Measurements from ENCODE around the gene VBP1.
A peak's percentile ranks its signal among the peaks of the same experiment; 100 is the strongest.
"Not testable (repeated sequence)": the region's sequence is repeated elsewhere in the genome, so short reads cannot be mapped to it uniquely, and the experiment has no call there.

The VBP1 gene

GRCh38 chrX:155263854-155264628, 47.8 kb downstream of the VBP1 start, which contains the start of gene RAB39B:
Gene RAB39B, minus strand, starts transcription at chrX:155264491. Its CDS starts 203 bp downstream, at chrX:155264288.
- DNase-seq = peak; percentile 71

- DNase-seq = no peak
These were observed 50.2 kb downstream of the VBP1 start for GRCh38 chrX:155266439-155266838.

- not testable (repeated sequence) for DNase-seq
These were observed 51.7 kb downstream of the VBP1 start for GRCh38 chrX:155267995-155268394.

GRCh38 chrX:155270969-155271368, 54.7 kb downstream of the VBP1 start:
- no peak for DNase-seq

- no peak for DNase-seq
These were observed 63.6 kb downstream of the VBP1 start for GRCh38 chrX:155279873-155280272.
